ENCODE measurements around the gene PTPRN2. TPM values are rescaled to one million over a fixed set of nuclear protein-coding genes. Genes with fewer than 3 reads are reported as not detected.
"Not testable (repeated sequence)": the region's sequence is repeated elsewhere in the genome, so short reads cannot be mapped to it uniquely, and the experiment has no call there.

Gene PTPRN2
- total and polyA plus RNA-seq, 7 donors = 3.2 to 7.1 (median 5.5) TPM

GRCh38 chr7:158534598-158534997, 53.0 kb downstream of the PTPRN2 start:
- H3K27ac ChIP-seq = no peak overlapping the region
- TF ChIP-seq POLR2A (IDR thresholded peaks at IDR 0.05) = no peak
- TF ChIP-seq POLR2AphosphoS5 (IDR thresholded peaks at IDR 0.05) = no peak
- TF ChIP-seq, protein P1, sequence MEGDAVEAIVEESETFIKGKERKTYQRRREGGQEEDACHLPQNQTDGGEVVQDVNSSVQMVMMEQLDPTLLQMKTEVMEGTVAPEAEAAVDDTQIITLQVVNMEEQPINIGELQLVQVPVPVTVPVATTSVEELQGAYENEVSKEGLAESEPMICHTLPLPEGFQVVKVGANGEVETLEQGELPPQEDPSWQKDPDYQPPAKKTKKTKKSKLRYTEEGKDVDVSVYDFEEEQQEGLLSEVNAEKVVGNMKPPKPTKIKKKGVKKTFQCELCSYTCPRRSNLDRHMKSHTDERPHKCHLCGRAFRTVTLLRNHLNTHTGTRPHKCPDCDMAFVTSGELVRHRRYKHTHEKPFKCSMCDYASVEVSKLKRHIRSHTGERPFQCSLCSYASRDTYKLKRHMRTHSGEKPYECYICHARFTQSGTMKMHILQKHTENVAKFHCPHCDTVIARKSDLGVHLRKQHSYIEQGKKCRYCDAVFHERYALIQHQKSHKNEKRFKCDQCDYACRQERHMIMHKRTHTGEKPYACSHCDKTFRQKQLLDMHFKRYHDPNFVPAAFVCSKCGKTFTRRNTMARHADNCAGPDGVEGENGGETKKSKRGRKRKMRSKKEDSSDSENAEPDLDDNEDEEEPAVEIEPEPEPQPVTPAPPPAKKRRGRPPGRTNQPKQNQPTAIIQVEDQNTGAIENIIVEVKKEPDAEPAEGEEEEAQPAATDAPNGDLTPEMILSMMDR (IDR thresholded peaks at IDR 0.05) = no peak
- no peak for TF ChIP-seq EP300 (IDR thresholded peaks at IDR 0.05)
- no peak overlapping the region for H3K4me3 ChIP-seq
- H3K4me1 ChIP-seq = no peaks in the 10 kb centered on the region
- WGBS, 2 donors = 83 to 88% methylated on average over 16 of the region's 16 CpGs
- no peaks in the 10 kb centered on the region for H3K9me3 ChIP-seq
- intact Hi-C loops (cut with DNase I) = no loop called here
- H3K27me3 ChIP-seq = no peaks in the 10 kb centered on the region
- no peaks in the 10 kb centered on the region for H3K36me3 ChIP-seq
- DNase-seq = no peak

- H3K4me3 ChIP-seq; H3K4me1 ChIP-seq; H3K27ac ChIP-seq; H3K36me3 ChIP-seq; intact Hi-C loops (cut with DNase I); DNase-seq; H3K27me3 ChIP-seq; H3K9me3 ChIP-seq: not testable (repeated sequence)
- WGBS, 2 donors = 87 to 90% methylated on average over 12 of the region's 12 CpGs
Measured at GRCh38 chr7:158534134-158534515, 53.5 kb downstream of the PTPRN2 start.

- H3K27ac ChIP-seq = no peak overlapping the region
- no peaks in the 10 kb centered on the region for H3K36me3 ChIP-seq
- H3K4me3 ChIP-seq = no peak overlapping the region
- no peaks in the 10 kb centered on the region for H3K27me3 ChIP-seq
- TF ChIP-seq POLR2AphosphoS5 (IDR thresholded peaks at IDR 0.05) (no peak), POLR2A (IDR thresholded peaks at IDR 0.05) (no peak), EP300 (IDR thresholded peaks at IDR 0.05) (no peak)
- TF ChIP-seq, protein P1 (IDR thresholded peaks at IDR 0.05) = no peak
- no peaks in the 10 kb centered on the region for H3K9me3 ChIP-seq
- intact Hi-C loops (cut with DNase I) = no loop called here
- no peaks in the 10 kb centered on the region for H3K4me1 ChIP-seq
- 91 to 95% methylated on average over 26 of the region's 26 CpGs for WGBS, 2 donors
- no peak for DNase-seq
Measured at GRCh38 chr7:158533386-158534133, 54.1 kb downstream of the PTPRN2 start.

GRCh38 chr7:158532093-158532627, 55.5 kb downstream of the PTPRN2 start:
- no peak for DNase-seq
- H3K27me3 ChIP-seq = no peaks in the 10 kb centered on the region
- H3K36me3 ChIP-seq = no peaks in the 10 kb centered on the region
- no peak for TF ChIP-seq EP300 (IDR thresholded peaks at IDR 0.05)
- TF ChIP-seq, protein P1 (IDR thresholded peaks at IDR 0.05) = no peak
- TF ChIP-seq POLR2AphosphoS5 (IDR thresholded peaks at IDR 0.05) = no peak
- no peak for TF ChIP-seq POLR2A (IDR thresholded peaks at IDR 0.05)
- intact Hi-C loops (cut with DNase I) = no loop called here
- WGBS, 2 donors = 76 to 77% methylated on average over 17 of the region's 17 CpGs
- H3K9me3 ChIP-seq = no peaks in the 10 kb centered on the region
- no peak overlapping the region for H3K4me3 ChIP-seq
- H3K27ac ChIP-seq = no peak overlapping the region
- no peaks in the 10 kb centered on the region for H3K4me1 ChIP-seq

DNA sequence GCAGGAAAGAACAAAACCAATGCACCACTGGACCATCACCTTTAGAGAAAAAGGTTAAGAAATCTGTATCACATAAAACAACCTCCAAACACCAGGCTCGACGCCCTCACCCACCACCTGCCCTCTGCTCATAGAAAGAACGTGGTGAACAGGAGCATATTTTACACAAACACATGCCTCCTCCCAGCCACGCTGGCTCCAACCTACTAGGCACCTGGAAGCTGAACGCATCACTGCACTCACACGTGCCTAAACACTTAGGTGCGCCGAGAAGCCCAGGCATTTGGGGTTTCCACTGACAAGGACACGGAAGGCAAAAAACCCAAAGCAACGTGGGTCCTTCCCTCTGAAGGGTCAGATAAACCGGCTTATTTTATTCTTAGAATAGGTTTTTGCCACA, 56.0 kb downstream of the PTPRN2 start:
- DNase-seq = no peak

More for the DNA sequence above, 56.0 kb downstream of the PTPRN2 start:
- TF ChIP-seq POLR2A (IDR thresholded peaks at IDR 0.05) (no peak), POLR2AphosphoS5 (IDR thresholded peaks at IDR 0.05) (no peak), EP300 (IDR thresholded peaks at IDR 0.05) (no peak)
- TF ChIP-seq, protein P1 (IDR thresholded peaks at IDR 0.05) = no peak
- H3K36me3 ChIP-seq = no peaks in the 10 kb centered on the region
- 78 to 87% methylated on average over 11 of the region's 11 CpGs for WGBS, 2 donors
- H3K27me3 ChIP-seq = no peaks in the 10 kb centered on the region
- no peaks in the 10 kb centered on the region for H3K4me1 ChIP-seq
- no peak overlapping the region for H3K27ac ChIP-seq
- no peak overlapping the region for H3K4me3 ChIP-seq
- intact Hi-C loops (cut with DNase I) = no loop called here
- H3K9me3 ChIP-seq = no peaks in the 10 kb centered on the region

Measured in sigmoid colon (tissue), 7 donors.